Gastrocnemius medialis (tissue), 4 donors: Measurements from ENCODE around the gene PPFIBP1. TPM values are rescaled to one million over a fixed set of nuclear protein-coding genes. Genes with fewer than 3 reads are reported as not detected.

ENCODE experiments used
- ATAC-seq, 2 donors: fragments of 150-250 bp; one replicate each; pipeline ENCODE4 v1.9.1; 2016
- DNase-seq, 2 donors: peaks; one replicate each; pipeline ENCODE4 v3.0.0-alpha.2; 2019
- H3K27ac ChIP-seq, 4 donors: fragments of 200-600 bp; sonication (generic); 1 replicate in 1 of 4; 2 replicates in 3 of 4; pipeline ENCODE4 v1.5.1; 2016 to 2018; ENCODE audit warnings: mild to moderate bottlenecking in 2 of 4, moderate library complexity in 1 of 4
- H3K27me3 ChIP-seq, 3 donors: fragments of 200-600 bp; sonication (generic) in 2 of 3; 1 replicate in 1 of 3; 2 replicates in 2 of 3; pipeline versions ENCODE4 v1.5.1 to v1.6.0; 2016 to 2019; ENCODE audit warnings: mild to moderate bottlenecking in 1 of 3, moderate library complexity in 1 of 3
- H3K36me3 ChIP-seq, 2 donors: fragments of 200-600 bp; sonication (generic) in 1 of 2; one replicate each; pipeline ENCODE4 v1.5.1; 2017 to 2018
- H3K4me1 ChIP-seq, 2 donors: fragments of 200-600 bp; sonication (generic) in 1 of 2; one replicate each; pipeline ENCODE4 v1.5.1; 2016 to 2017; ENCODE audit warnings: mild to moderate bottlenecking in 2 of 2
- H3K4me3 ChIP-seq, 4 donors: fragments of 200-600 bp; sonication (generic) in 3 of 4; 1 replicate in 1 of 4; 2 replicates in 3 of 4; pipeline ENCODE4 v1.5.1; 2016 to 2019; ENCODE audit warnings: mild to moderate bottlenecking in 2 of 4
- H3K9me3 ChIP-seq, 3 donors: fragments of 200-600 bp; sonication (generic) in 2 of 3; 1 replicate in 1 of 3; 2 replicates in 2 of 3; pipeline ENCODE4 v1.5.1; 2016 to 2019
- CTCF ChIP-seq, 5 experiments: fragments of 450-650 bp in 3 of 5; fragments of 200-600 bp in 2 of 5; sonication (generic) in 2 of 5; IDR thresholded peaks in 4 of 5; conservative IDR thresholded peaks in 1 of 5; 1 replicate in 4 of 5; 2 replicates in 1 of 5; pipeline ENCODE4 v1.5.1; 2016 to 2019; ENCODE audit warnings: antibody characterized with exemption in 5 of 5, mild to moderate bottlenecking in 3 of 5, moderate library complexity in 3 of 5
- POLR2A ChIP-seq, 2 donors: fragments of 450-650 bp; IDR thresholded peaks; one replicate each; pipeline ENCODE4 v1.6.1; 2017; ENCODE audit warnings: antibody characterized with exemption in 2 of 2, mild to moderate bottlenecking in 2 of 2, moderate library complexity in 2 of 2
- in situ Hi-C, 4 donors: fragments of 200-750 bp; cut with MboI; loops; one replicate each; pipeline versions ENCODE4 v1.15.0 to v1.8.0; 2017; ENCODE audit warnings: low sequenced_read_pairs in 4 of 4
- intact Hi-C: fragments of 100-400 bp; cut with DNase I; formaldehyde crosslinking; loops from one replicate; pipeline ENCODE4 v1.15.1; 2023; ENCODE audit warnings: low total_unique reads
- total RNA-seq, 4 donors: library from RNA; depleted of rRNA; stranded (reverse); fragments of >200 nt; gene quantifications; one replicate each; pipeline versions ENCODE4 v1.1.0 to v1.2.3, GENCODE V29; 2016

Gene PPFIBP1
- total RNA-seq, 4 donors from 2014 or later: 18.3 to 33.2 (median 27.4) TPM

GRCh38 chr12:27602516-27602915 lies 78.5 kb downstream of the PPFIBP1 start:
- H3K27ac ChIP-seq: no peak overlapping the region
- in situ Hi-C loops: no loop called here
- H3K4me3 ChIP-seq: no peak overlapping the region
- no peaks in the 10 kb centered on the region for H3K36me3 ChIP-seq
- no peak for TF ChIP-seq CTCF (IDR thresholded peaks at IDR 0.05 in 4 of 5, conservative IDR thresholded peaks at IDR 0.05 in 1 of 5)
- TF ChIP-seq POLR2A (IDR thresholded peaks at IDR 0.05): no peak
- no peaks in the 10 kb centered on the region for H3K9me3 ChIP-seq
- H3K4me1 ChIP-seq: peaks cover 9 to 19% of the 10 kb centered on the region in 2 donors
- ATAC-seq (no peak), DNase-seq (no peak)
- H3K27me3 ChIP-seq: no peaks in the 10 kb centered on the region
- intact Hi-C loops: no loop called here

- Histone ChIP-seq H3K4me1 (peaks cover 9 to 15% of the 10 kb centered on the region in 2 donors), H3K9me3 (no peaks in the 10 kb centered on the region), H3K27ac (no peak overlapping the region), H3K36me3 (no peaks in the 10 kb centered on the region), H3K27me3 (no peaks in the 10 kb centered on the region), H3K4me3 (no peak overlapping the region)
- in situ Hi-C loops: no loop called here
- intact Hi-C loops: no loop called here
- no peak for DNase-seq
- no peak for TF ChIP-seq POLR2A (IDR thresholded peaks at IDR 0.05)
- no peak for TF ChIP-seq CTCF (IDR thresholded peaks at IDR 0.05 in 4 of 5, conservative IDR thresholded peaks at IDR 0.05 in 1 of 5)
- no peak for ATAC-seq
Observed at GRCh38 chr12:27604431-27604830, 80.4 kb downstream of the PPFIBP1 start.

DNA sequence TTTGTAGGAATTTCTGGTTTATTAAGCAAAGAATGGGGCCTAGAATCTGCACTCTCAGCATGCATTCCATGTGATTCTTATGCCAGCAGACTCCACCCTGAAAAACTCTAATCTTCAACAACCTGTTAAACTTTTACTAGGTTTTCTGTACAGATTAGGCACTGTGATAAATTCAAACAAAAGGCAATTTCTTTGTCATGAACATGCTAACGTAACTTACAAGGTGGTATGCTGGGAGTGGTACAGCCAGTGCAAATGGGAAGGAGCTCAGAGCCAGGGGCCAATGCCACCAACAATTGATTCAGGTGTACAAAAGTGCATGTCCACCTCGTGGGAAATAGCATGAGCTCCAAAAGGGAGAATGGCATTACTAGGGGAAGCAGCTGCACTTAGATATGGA lies 83.0 kb downstream of the PPFIBP1 start:
- no peak for ATAC-seq
- no peak for DNase-seq
- in situ Hi-C loops: no loop called here
- Histone ChIP-seq H3K27me3 (no peaks in the 10 kb centered on the region), H3K4me1 (peaks cover 20 to 23% of the 10 kb centered on the region in 2 donors), H3K27ac (no peak overlapping the region), H3K9me3 (no peaks in the 10 kb centered on the region), H3K36me3 (no peaks in the 10 kb centered on the region), H3K4me3 (no peak overlapping the region)
- intact Hi-C loops: no loop called here
- no peak for TF ChIP-seq POLR2A (IDR thresholded peaks at IDR 0.05)

DNA sequence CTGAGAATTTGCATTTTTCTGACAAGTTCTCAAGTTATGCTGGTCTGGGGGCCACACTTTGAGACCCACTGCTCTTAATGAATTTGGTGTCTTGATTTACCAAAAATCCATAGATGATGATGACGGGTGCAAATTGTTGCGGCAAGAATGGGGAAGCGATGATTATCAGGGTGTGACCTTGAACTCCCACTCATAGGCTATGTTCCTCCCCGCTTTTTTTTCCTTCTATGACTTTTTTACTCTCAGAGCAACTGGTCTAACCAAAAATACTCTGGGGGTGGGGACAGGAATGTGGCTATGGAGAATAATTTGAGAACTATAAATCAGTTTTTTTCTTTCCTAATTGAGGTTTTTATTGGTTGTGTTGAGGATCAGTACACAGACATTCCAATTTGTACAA lies 83.6 kb downstream of the PPFIBP1 start:
- no peak for ATAC-seq
- Histone ChIP-seq H3K9me3 (no peaks in the 10 kb centered on the region), H3K36me3 (no peaks in the 10 kb centered on the region), H3K4me3 (no peak overlapping the region), H3K4me1 (peaks cover 18 to 23% of the 10 kb centered on the region in 2 donors), H3K27ac (no peak overlapping the region), H3K27me3 (no peaks in the 10 kb centered on the region)
- in situ Hi-C loops (no loop called here), intact Hi-C loops (no loop called here)
- TF ChIP-seq CTCF (IDR thresholded peaks at IDR 0.05 in 4 of 5, conservative IDR thresholded peaks at IDR 0.05 in 1 of 5): no peak
- no peak for TF ChIP-seq POLR2A (IDR thresholded peaks at IDR 0.05)
- DNase-seq: no peak

DNA sequence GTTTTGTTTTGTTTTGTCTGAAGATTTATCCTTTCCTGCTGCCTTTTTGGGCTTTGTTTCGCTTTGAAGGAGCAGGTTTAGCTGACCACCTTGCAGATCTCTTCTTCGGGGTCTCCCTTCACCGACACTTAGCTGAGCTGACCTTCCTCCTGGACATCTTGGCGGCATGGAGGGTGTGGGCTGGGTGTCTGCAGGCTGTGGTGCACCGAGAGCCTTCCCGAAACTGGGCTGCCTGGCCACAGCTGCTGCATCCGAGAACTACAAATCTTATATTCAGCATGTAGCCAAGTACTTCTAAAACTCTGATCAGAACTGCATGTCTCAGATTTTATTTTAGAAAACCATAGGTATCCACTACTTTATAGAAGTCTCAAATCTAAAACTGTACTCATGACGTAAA lies 84.9 kb downstream of the PPFIBP1 start:
- in situ Hi-C loops (no loop called here), intact Hi-C loops (no loop called here)
- peaks cover 18 to 23% of the 10 kb centered on the region in 2 donors for H3K4me1 ChIP-seq
- no peak for TF ChIP-seq POLR2A (IDR thresholded peaks at IDR 0.05)
- no peak for TF ChIP-seq CTCF (IDR thresholded peaks at IDR 0.05 in 4 of 5, conservative IDR thresholded peaks at IDR 0.05 in 1 of 5)
- H3K4me3 ChIP-seq: no peak overlapping the region
- ATAC-seq (no peak), DNase-seq (no peak)
- H3K9me3 ChIP-seq: no peaks in the 10 kb centered on the region
- H3K36me3 ChIP-seq: no peaks in the 10 kb centered on the region
- no peak overlapping the region for H3K27ac ChIP-seq
- no peaks in the 10 kb centered on the region for H3K27me3 ChIP-seq
